H1 (cell line): ENCODE results near the gene BYSL. TPM values are rescaled to one million over a fixed set of nuclear protein-coding genes. Genes with fewer than 3 reads are reported as not detected.

Experiments used
- ASH2L ChIP-seq: fragments of 200-600, 300-600 bp; sonication (generic); IDR thresholded peaks from one replicate; pipeline ENCODE4 v1.7.1; 2017; ENCODE audit warnings: low read length
- BCL11A ChIP-seq, 2 experiments: IDR thresholded peaks; one replicate each; pipeline ENCODE4 v1.6.1; 2011; ENCODE audit warnings: low read depth in 2 of 2, low read length in 2 of 2, mild to moderate bottlenecking in 2 of 2
- TAF1 ChIP-seq: IDR thresholded peaks from 2 replicates; pipeline ENCODE4 v1.6.1; 2011; ENCODE audit warnings: mild to moderate bottlenecking, low read depth, low read length
- polyA plus RNA-seq, 7 experiments: library from polyadenylated mRNA; depleted of rRNA in 3 of 7; stranded (reverse) in 5 of 7; unstranded in 2 of 7; fragments of >200 nt in 5 of 7; fragments of 200-250 nt in 2 of 7; gene quantifications; 1 replicate in 5 of 7; 2 replicates in 1 of 7; 4 replicates in 1 of 7; pipeline versions ENCODE4 v1.2.1 to v1.2.3, GENCODE V29; 2011 to 2013; ENCODE audit warnings: missing spikeins in 2 of 7, mixed read lengths in 2 of 7
- total RNA-seq: library from RNA; stranded (reverse); fragmentation: NEBNext Ultra II Directional; extraction: Animal tissue kit (Norgen Biotek cat#: 25700); gene quantifications from 2 replicates; pipeline ENCODE4 v1.2.1, GENCODE V29; 2021

The BYSL gene
- total and polyA plus RNA-seq, 2 of the 8 experiments (the other 6 are each of a cell fraction or from before 2014, with no cell fraction given), result 37.3 to 49.2 TPM

- TF ChIP-seq TAF1 (no peak), ASH2L (no peak), BCL11A (IDR thresholded peaks at IDR 0.05; ENCODE audit: low read depth in 2 of 2, low read length in 2 of 2) (no peak)
- TF ChIP-seq, all 59 proteins: peak for 0
These were observed 51.5 kb downstream of the BYSL start (continued) for GRCh38 chr6:41972826-41973225.
